ENCODE measurements around the gene ANXA4. TPM values are rescaled to one million over a fixed set of nuclear protein-coding genes. Genes with fewer than 3 reads are reported as not detected.

ANXA4 gene
- total RNA-seq, 4 donors from 2014 or later = 72.0 to 101 (median 82.5) TPM

DNA sequence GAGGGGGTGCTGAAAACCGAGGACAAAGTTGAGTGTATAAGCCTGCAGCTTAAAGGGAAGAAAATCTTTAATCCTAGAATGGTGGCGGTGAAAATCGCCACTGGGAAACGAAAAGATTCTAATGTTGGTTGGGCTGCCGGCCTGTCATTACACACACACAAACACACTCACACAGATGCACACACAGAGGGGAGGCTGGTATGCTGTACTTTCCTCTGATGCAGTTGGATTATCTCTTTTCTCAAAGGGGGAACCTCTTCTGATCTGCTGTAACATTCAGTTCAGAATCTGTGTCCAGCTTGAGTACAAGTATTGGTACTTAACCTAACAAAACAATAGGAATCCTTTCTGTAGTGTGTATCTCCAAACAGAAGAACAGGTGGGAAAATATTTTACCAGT lies 39.0 kb downstream of the ANXA4 start:
- Histone ChIP-seq H3K4me3 (replicated peaks in 1 of 3) (no peak overlapping the region), H3K4me1 (peaks cover 20 to 32% of the 10 kb centered on the region in 2 donors), H3K27ac (peak overlapping the region; percentile 25 to 73 (median 33)), H3K27me3 (no peaks in the 10 kb centered on the region), H3K36me3 (no peaks in the 10 kb centered on the region), H3K9me3 (no peaks in the 10 kb centered on the region)
- WGBS, 2 donors = 74 to 79% methylated on average over 5 of the region's 5 CpGs
- DNase-seq = no peak
- TF ChIP-seq, protein P1, sequence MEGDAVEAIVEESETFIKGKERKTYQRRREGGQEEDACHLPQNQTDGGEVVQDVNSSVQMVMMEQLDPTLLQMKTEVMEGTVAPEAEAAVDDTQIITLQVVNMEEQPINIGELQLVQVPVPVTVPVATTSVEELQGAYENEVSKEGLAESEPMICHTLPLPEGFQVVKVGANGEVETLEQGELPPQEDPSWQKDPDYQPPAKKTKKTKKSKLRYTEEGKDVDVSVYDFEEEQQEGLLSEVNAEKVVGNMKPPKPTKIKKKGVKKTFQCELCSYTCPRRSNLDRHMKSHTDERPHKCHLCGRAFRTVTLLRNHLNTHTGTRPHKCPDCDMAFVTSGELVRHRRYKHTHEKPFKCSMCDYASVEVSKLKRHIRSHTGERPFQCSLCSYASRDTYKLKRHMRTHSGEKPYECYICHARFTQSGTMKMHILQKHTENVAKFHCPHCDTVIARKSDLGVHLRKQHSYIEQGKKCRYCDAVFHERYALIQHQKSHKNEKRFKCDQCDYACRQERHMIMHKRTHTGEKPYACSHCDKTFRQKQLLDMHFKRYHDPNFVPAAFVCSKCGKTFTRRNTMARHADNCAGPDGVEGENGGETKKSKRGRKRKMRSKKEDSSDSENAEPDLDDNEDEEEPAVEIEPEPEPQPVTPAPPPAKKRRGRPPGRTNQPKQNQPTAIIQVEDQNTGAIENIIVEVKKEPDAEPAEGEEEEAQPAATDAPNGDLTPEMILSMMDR (IDR thresholded peaks at IDR 0.05) = no peak
- TF ChIP-seq POLR2A (IDR thresholded peaks at IDR 0.05) = no peak
- intact Hi-C loops (cut with DNase I) = no loop called here

DNA sequence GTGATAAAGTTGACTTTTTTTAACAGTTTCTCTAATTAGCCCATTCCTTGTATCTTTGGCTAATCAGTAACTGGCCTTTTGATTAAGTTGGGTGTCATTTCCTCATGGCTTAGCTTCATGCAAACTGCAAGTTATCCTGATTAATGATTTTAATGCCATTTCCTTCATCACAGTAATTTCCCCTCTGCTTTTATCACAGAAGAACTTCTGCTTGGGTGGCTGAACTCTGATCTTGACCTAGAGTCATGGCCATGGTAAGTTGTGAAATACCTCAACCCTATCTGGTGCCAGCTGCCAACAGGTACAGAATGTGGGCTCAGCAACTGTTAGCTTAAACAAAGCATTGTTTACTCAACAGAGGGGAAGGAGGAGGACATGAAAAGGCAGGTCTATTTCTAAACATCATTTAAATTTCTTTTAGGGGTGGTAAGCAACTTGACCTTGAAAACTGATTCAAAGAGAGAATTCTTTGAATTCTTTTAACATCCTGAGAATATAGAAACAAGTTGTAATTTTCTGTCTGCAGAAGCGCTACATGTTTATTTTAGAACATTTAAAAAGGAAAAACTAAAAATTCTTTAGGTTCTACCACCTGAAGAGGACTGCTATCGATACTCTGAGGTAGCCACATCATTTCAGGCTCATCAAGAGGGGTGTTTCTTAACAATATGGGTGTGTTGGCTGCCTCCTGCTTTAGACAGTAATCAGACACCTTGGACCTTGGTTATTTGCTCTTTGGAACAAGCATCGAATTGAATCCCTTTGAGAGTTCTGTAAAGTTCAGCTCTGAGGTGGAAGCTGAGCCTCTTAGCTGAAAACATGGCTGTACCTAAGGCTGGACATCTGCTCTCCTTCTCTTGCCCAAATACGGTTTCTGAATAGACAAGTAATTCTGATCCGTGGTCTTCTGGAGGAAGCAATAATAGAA lies 39.7 kb downstream of the ANXA4 start:
- peaks cover 20 to 32% of the 10 kb centered on the region in 2 donors for H3K4me1 ChIP-seq
- no peak for TF ChIP-seq POLR2A (IDR thresholded peaks at IDR 0.05)
- TF ChIP-seq, protein P1 (IDR thresholded peaks at IDR 0.05) = no peak
- H3K27ac ChIP-seq = peak overlapping the region; percentile 25 to 75 (median 73)
- intact Hi-C loops (cut with DNase I) = no loop called here
- no peak overlapping the region for H3K4me3 ChIP-seq (replicated peaks in 1 of 3)
- H3K27me3 ChIP-seq = no peaks in the 10 kb centered on the region
- no peaks in the 10 kb centered on the region for H3K9me3 ChIP-seq
- no peaks in the 10 kb centered on the region for H3K36me3 ChIP-seq
- peak; percentile 62 to 63 for DNase-seq
- WGBS, 2 donors = 38 to 41% methylated on average over 5 of the region's 5 CpGs

DNA sequence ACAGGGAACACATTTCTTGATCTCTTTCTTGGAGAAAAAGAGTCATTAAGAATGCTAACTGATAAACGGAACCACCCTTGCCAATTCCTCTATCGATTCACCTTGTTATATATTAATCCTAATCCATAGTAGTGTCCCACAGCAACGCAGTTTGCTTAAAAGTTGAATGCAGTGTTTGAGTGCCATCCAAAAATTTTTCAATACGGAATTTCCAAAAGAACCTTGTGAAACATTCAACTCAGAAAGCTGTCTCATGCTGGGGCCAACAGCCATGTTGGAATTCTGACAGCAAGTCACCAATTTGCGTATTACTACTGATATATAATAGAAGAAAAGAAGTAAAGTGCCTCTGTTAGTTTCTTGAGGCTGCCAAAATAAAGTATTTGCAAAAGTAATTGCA lies 42.3 kb downstream of the ANXA4 start:
- H3K27me3 ChIP-seq = no peaks in the 10 kb centered on the region
- no peak overlapping the region for H3K27ac ChIP-seq
- H3K36me3 ChIP-seq = no peaks in the 10 kb centered on the region
- DNase-seq = no peak
- no peaks in the 10 kb centered on the region for H3K9me3 ChIP-seq
- intact Hi-C loops (cut with DNase I) = no loop called here
- no peak overlapping the region for H3K4me3 ChIP-seq (replicated peaks in 1 of 3)
- 95 to 98% methylated on average over 5 of the region's 5 CpGs for WGBS, 2 donors
- no peak for TF ChIP-seq POLR2A (IDR thresholded peaks at IDR 0.05)
- TF ChIP-seq, protein P1 (IDR thresholded peaks at IDR 0.05) = no peak
- peaks cover 20 to 34% of the 10 kb centered on the region in 2 donors for H3K4me1 ChIP-seq

DNA sequence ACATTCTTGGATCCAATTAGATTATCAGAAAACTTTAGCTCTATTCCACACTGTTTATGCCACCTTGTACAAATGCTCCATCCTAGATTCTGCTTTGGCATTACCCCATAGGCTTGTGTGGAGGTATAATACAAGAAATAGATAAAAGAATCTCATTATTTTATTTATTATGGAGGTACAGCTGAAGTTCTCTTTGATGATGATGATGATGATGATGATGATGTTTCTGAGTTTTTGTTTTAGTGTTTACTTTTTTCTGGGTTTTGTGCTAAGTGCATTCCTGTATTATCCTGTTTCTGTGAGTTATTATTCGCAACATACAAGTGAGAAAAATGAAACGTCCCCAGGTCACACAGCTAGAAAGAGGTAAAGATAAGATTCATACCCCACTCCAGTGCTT lies 43.4 kb downstream of the ANXA4 start:
- no peaks in the 10 kb centered on the region for H3K36me3 ChIP-seq
- no peaks in the 10 kb centered on the region for H3K27me3 ChIP-seq
- intact Hi-C loops (cut with DNase I) = no loop called here
- H3K4me3 ChIP-seq (replicated peaks in 1 of 3) = no peak overlapping the region
- H3K27ac ChIP-seq = no peak overlapping the region
- TF ChIP-seq POLR2A (IDR thresholded peaks at IDR 0.05) = no peak
- TF ChIP-seq, protein P1 (IDR thresholded peaks at IDR 0.05) = no peak
- no peaks in the 10 kb centered on the region for H3K9me3 ChIP-seq
- H3K4me1 ChIP-seq = peaks cover 25 to 36% of the 10 kb centered on the region in 2 donors
- WGBS, 2 donors = 95 to 96% methylated on average over 2 of the region's 2 CpGs
- no peak for DNase-seq

GRCh38 chr2:69786052-69786560 lies 44.2 kb downstream of the ANXA4 start:
- Histone ChIP-seq H3K4me3 (replicated peaks in 1 of 3) (no peak overlapping the region), H3K36me3 (no peaks in the 10 kb centered on the region), H3K27me3 (no peaks in the 10 kb centered on the region), H3K9me3 (no peaks in the 10 kb centered on the region), H3K4me1 (peaks cover 25 to 35% of the 10 kb centered on the region in 2 donors), H3K27ac (no peak overlapping the region)
- no peak for DNase-seq
- WGBS, 2 donors = 84 to 85% methylated on average over 4 of the region's 4 CpGs
- intact Hi-C loops (cut with DNase I) = no loop called here
- TF ChIP-seq, protein P1 (IDR thresholded peaks at IDR 0.05) = no peak
- no peak for TF ChIP-seq POLR2A (IDR thresholded peaks at IDR 0.05)

Data from thyroid gland (tissue), 4 donors.